Activated CD8-positive, alpha-beta memory T cell treated with anti-CD3 and anti-CD28 coated beads, Interleukin-2, amount 10 ng/mL, durations not matched to agents 7 days and 5 days (primary cell): Measurements from ENCODE around the gene DISP3. TPM values are rescaled to one million over a fixed set of nuclear protein-coding genes. Genes with fewer than 3 reads are reported as not detected.

Source experiments
- ATAC-seq: fragments of 150-1000 bp; cut with Tn5 transposase; one replicate; pipeline ENCODE4 v1.10.0; 2021; ENCODE audit warnings: moderate library complexity
- CTCF ChIA-PET: fragments of 350-600 bp; sonication (Branson Sonifier 250); formaldehyde crosslinking; loops from one replicate; lab custom pipeline; 2021; ENCODE audit warnings: antibody characterized with exemption; lab: Charles Lee
- DNase-seq: peaks from one replicate; pipeline ENCODE4 v3.0.0-alpha.2; 2020
- H3K27ac Mint-ChIP-seq: one replicate; pipeline ENCODE4 v1.8.0; 2021; ENCODE audit warnings: mild to moderate bottlenecking, mixed read lengths
- H3K27me3 Mint-ChIP-seq: one replicate; pipeline ENCODE4 v1.8.0; 2021; ENCODE audit warnings: mixed read lengths
- H3K36me3 Mint-ChIP-seq: one replicate; pipeline ENCODE4 v1.8.0; 2021; ENCODE audit warnings: mild to moderate bottlenecking, mixed read lengths
- H3K4me1 Mint-ChIP-seq: one replicate; pipeline ENCODE4 v1.8.0; 2021; ENCODE audit warnings: mixed read lengths
- H3K4me3 Mint-ChIP-seq: one replicate; pipeline ENCODE4 v1.8.0; 2021; ENCODE audit warnings: mild to moderate bottlenecking, moderate library complexity, mixed read lengths
- H3K9me3 Mint-ChIP-seq: one replicate; pipeline ENCODE4 v1.8.0; 2022; ENCODE audit warnings: low read depth, mixed read lengths
- total RNA-seq, 2 experiments: library from RNA; stranded (reverse); gene quantifications; one replicate each; pipeline ENCODE4 v1.2.3, GENCODE V29; 2021

Gene DISP3
- total RNA-seq, 2 experiments from 2014 or later, result 0.35 to 0.54 TPM

DNA sequence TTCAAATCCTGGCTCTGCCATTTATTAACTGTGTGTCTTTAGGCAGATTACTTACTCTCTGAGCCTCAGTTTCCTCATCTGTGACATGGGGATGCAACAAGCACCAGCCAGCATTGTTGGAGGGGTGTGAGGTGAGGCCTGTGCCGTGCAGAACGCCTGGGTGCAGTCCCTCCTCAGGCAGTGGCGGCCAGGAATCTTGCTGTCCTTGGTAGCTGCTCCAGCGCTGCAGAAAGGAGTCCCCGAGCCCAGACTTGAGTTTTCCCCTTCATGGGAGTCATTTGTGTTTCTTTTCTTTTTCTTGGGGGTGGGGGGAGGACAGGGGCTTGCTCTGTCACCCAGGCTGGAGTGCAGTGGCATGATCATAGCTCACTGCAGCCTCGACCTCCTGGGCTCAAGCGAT lies 46.6 kb downstream of the DISP3 start:
- DNase-seq (no peak), ATAC-seq (no peak)
- no peaks in the 10 kb centered on the region for H3K27me3 Mint-ChIP-seq
- H3K36me3 Mint-ChIP-seq, result no peaks in the 10 kb centered on the region
- no peak overlapping the region for H3K4me3 Mint-ChIP-seq
- H3K4me1 Mint-ChIP-seq, result no peaks in the 10 kb centered on the region
- H3K9me3 Mint-ChIP-seq, result no peaks in the 10 kb centered on the region
- H3K27ac Mint-ChIP-seq, result no peak overlapping the region
- CTCF ChIA-PET, result no interaction called here

DNA sequence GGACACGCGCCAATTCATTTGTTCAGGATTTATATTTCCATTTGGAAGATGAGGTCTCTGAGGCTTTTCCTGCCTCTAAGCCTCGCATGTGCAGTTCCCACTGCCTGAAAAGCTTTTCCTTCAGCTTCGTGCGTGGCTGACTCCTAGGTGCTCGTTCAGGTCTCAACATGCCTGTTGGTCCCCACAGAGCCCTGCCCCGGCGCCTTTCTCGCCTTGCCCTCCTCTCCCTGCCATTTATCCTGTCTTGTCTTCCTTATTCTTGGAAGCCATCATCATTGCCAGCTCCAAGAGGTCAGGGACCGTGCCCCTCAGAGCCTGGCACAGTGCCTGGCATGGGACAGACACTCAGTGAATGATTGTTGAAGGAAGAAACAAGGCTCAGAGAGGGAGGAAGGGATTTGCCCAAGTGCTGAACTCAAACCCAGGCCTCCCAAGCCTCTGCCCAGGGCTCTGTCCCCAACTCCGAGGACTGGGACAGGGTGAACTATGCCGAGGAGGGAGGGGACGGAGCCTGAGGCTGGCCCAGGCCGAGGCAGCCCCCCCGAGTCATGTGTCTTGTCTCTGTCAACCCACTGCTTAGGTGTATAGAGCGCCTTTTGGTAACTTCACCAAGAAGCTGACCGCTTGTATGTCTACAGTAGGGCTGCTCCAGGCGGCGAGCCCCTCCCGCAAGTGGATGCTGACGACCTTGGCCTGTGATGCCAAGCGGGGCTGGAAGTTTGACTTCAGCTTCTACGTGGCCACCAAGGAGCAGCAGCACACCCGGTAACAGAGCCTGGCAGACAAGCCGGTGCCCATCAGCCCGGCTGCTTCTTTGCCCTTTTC lies 47.3 kb downstream of the DISP3 start:
- Mint-ChIP-seq H3K9me3 (no peaks in the 10 kb centered on the region), H3K4me1 (no peaks in the 10 kb centered on the region), H3K27ac (no peak overlapping the region), H3K36me3 (no peaks in the 10 kb centered on the region), H3K27me3 (no peaks in the 10 kb centered on the region), H3K4me3 (no peak overlapping the region)
- ATAC-seq (no peak), DNase-seq (no peak)
- CTCF ChIA-PET, result no interaction called here

DNA sequence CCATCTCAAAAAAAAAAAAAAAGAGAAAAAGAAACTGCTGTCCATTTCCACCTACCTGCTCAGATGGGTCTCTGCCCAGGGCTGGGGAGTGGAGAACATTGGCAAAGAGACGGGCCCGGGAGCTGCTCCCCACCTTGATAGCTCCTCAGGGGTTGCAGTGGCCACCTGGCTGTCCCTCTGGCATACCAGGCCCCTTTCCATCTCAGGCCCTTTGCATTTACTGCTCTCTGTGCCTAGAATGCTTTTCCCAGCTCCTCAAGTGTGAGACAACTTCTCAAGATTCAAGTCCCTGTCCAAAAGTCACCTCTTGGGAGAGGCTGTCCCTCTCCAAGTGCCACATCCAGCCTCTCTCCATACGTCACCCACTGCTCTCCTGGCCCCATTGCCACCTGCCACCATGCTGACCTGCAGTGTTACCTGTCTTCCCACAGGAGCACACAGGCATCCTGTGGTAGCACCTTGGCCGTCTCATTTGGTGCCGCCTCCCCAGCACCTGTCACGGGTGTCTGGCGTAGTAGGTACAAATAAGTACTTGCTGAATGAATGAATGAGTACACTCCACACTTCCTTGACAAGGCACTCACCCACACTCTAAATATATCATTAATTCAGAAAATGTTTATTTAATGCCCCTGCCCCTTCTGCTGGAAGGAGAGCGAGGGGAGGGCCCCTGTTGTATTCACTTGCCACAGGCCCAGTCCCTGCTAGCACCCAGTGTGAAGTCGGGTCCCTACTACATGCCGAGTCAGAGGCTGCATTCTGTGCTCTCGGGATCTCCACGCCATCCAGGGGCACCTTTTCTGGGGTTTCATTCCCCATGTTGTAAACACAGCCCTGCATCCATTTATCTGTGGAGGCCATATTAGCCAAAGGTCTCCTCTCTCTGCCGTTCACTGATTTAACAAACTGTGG lies 48.8 kb downstream of the DISP3 start:
- H3K4me3 Mint-ChIP-seq, result no peak overlapping the region
- ATAC-seq (no peak), DNase-seq (no peak)
- H3K4me1 Mint-ChIP-seq, result no peaks in the 10 kb centered on the region
- H3K9me3 Mint-ChIP-seq, result no peaks in the 10 kb centered on the region
- no peaks in the 10 kb centered on the region for H3K27me3 Mint-ChIP-seq
- no peak overlapping the region for H3K27ac Mint-ChIP-seq
- H3K36me3 Mint-ChIP-seq, result no peaks in the 10 kb centered on the region
- CTCF ChIA-PET, result no interaction called here

DNA sequence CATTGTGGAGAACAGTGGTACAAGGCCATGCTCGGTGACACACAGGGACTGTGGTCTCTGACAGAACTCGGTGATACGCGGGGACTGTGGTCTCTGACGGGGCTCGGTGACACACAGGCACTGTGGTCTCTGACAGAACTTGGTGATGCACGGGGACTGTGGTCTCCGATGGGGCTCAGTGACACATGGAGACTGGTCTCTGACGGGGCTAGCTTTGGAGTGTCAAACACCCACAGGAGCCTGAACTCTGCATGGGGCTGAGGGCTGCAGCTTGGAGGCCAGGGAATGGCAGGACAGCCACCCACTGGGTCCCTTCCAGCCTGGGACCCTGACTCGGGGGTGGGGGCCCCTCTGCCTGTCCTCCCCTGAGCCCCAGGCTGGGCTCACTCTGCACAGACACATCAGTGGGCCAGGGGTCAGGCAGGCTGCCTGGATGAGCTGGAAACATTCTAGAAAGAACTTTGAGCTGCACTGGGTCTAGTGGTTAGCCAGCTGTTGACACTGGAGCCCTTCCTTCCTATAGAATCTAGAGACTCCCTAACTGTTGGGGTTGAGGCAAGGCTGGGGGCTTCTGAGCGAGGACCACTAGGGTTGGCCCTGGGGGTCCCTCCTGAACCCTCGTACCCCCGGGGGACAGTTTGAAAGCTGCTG lies 49.8 kb downstream of the DISP3 start:
- ATAC-seq (no peak), DNase-seq (no peak)
- CTCF ChIA-PET, result no interaction called here
- no peaks in the 10 kb centered on the region for H3K4me1 Mint-ChIP-seq
- no peaks in the 10 kb centered on the region for H3K36me3 Mint-ChIP-seq
- no peak overlapping the region for H3K27ac Mint-ChIP-seq
- H3K27me3 Mint-ChIP-seq, result no peaks in the 10 kb centered on the region
- no peaks in the 10 kb centered on the region for H3K9me3 Mint-ChIP-seq
- H3K4me3 Mint-ChIP-seq, result no peak overlapping the region

DNA sequence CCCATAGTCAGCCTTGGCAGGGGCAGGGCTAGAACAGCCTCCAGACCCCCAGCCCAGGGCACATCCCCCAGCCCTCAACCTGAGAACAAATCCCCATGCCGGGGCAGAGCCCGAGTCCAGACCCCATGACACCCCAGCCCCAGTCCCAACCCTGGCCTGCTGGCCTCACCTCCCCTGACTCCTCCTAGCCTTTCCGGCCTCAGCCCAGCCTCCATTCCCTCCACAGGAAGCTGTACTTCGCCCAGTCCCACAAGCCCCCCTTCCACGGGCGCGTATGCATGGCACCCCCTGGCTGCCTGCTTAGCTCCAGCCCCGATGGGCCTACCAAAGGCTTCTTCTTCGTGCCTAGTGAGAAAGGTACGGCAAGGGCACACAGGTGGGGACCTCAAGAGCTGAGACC lies 50.4 kb downstream of the DISP3 start:
- Mint-ChIP-seq H3K4me1 (no peaks in the 10 kb centered on the region), H3K9me3 (no peaks in the 10 kb centered on the region), H3K27me3 (no peaks in the 10 kb centered on the region), H3K4me3 (no peak overlapping the region), H3K27ac (no peak overlapping the region), H3K36me3 (no peaks in the 10 kb centered on the region)
- ATAC-seq, result no peak
- CTCF ChIA-PET, result no interaction called here
- DNase-seq, result no peak

DNA sequence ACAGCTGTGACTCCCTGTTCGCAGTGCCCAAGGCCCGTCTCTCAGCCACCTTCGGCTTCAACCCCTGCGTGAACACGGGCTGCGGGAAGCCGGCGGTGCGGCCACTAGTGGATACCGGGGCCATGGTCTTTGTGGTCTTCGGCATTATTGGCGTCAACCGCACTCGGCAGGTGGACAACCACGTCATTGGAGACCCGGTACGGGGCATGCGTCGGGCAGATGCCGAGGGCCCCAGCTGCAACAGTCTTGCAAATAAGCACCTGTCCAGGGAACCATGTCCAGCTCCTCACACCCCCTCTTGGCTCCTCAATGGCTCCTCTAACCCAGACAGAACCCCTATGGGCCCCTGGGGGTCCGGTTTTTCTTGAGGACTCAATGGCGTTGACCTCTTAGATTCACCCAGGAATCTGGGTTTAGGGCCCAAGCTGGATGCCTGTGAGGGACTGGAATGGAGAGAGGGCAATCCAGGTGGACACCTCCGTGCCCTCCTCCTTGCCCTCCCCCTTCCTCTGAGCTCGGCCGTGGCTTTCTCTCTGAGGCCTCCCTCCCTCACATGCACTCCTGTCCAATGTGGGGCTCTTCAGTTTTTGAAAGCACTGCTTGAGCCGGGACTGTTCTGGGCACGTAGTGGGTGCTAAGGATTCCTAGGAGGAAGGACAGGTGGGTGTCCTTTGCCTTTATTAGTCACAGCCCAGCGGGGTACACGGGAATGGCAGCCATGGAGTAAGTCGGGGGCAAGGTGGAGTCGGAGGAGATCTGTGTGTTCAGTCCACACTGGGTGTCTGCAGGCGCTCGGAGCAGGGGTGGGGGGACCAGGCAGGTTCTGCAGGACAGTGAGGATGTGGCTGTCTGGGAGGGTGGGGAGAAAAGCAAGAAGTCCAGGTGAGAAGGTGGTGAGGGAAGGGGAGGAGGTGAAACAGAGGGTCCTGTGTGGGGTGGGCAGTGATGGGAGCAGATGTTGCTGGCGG lies 51.1 kb downstream of the DISP3 start:
- CTCF ChIA-PET, result no interaction called here
- no peak overlapping the region for H3K27ac Mint-ChIP-seq
- no peaks in the 10 kb centered on the region for H3K36me3 Mint-ChIP-seq
- DNase-seq, result no peak
- no peaks in the 10 kb centered on the region for H3K4me1 Mint-ChIP-seq
- no peak overlapping the region for H3K4me3 Mint-ChIP-seq
- no peaks in the 10 kb centered on the region for H3K9me3 Mint-ChIP-seq
- no peaks in the 10 kb centered on the region for H3K27me3 Mint-ChIP-seq
- ATAC-seq, result no peak

DNA sequence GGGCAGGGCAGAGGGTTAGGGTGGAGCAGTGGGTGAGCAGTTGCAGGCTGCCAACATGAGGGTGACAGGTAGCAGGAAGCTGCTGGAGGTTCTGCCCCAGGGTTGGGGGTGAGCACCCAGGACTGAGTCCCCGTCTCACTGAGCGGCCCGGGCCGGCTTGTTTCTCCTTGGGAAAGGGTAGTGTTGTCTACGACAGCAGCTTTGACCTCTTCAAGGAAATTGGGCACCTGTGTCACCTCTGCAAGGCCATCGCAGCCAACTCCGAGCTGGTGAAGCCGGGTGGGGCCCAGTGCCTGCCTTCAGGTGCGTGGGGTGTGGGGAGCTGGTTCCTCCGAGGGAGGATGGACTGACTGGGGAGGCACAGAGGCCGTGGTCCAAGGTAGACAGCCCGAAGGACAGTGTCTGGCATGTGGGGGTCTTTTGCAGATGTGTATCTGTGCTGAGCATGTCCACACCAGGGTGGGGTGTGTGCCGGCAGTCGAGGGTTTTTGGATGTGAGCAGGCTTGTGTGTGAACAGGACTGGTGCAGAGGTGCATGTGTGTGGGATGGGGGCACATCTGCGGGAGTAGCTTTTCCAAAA lies 51.9 kb downstream of the DISP3 start:
- Mint-ChIP-seq H3K27me3 (no peaks in the 10 kb centered on the region), H3K4me3 (no peak overlapping the region), H3K4me1 (no peaks in the 10 kb centered on the region), H3K36me3 (no peaks in the 10 kb centered on the region), H3K9me3 (no peaks in the 10 kb centered on the region), H3K27ac (no peak overlapping the region)
- CTCF ChIA-PET, result no interaction called here
- no peak for DNase-seq
- ATAC-seq, result no peak

DNA sequence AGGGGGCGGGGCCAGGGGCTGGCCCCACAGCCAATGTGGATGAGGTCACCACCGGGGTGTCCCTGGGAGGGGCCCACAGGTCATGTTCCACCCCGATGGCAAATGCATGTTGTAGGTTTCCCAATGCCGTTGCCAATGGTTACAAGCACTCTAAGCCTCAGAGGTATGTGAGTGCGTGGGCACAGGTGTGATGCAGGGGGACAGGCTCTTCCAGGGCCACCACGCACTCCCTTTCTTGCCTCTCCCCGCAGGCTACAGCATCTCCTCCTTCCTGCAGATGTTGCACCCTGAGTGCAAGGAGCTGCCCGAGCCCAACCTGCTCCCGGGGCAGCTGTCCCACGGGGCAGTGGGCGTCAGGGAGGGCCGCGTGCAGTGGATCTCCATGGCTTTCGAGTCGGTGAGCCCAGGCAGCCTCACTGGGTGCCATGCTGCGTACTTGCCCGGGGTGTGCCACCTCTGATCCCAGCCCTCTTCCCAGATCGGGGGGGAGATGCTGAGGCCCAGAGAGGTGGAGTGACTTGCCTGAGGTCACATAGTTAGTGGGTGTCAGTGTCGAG lies 52.4 kb downstream of the DISP3 start:
- Mint-ChIP-seq H3K36me3 (no peaks in the 10 kb centered on the region), H3K4me1 (no peaks in the 10 kb centered on the region), H3K27me3 (no peaks in the 10 kb centered on the region), H3K27ac (no peak overlapping the region), H3K9me3 (no peaks in the 10 kb centered on the region), H3K4me3 (no peak overlapping the region)
- ATAC-seq (no peak), DNase-seq (no peak)
- CTCF ChIA-PET, result no interaction called here

DNA sequence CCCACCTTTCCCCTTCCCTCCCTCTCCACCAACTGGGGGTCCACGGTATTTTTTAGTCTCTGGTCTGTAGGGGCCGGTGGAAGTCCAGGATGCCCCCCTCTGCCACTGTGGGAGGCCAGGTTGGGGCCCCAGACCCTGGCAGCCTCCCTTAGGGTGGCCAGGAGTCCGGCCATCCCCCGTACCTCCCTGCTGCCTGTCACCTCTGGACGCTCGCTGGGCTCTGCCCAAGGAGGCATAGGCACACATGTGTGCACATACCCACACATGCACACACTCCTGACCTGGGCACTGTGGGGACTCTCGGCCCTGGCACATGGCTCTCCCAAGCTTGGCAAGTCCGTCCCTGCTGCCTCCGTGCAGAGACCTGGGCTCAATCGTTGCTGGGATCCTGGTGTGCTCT lies 53.0 kb downstream of the DISP3 start:
- Mint-ChIP-seq H3K27me3 (no peaks in the 10 kb centered on the region), H3K36me3 (no peaks in the 10 kb centered on the region), H3K27ac (no peak overlapping the region), H3K9me3 (no peaks in the 10 kb centered on the region), H3K4me3 (no peak overlapping the region), H3K4me1 (no peaks in the 10 kb centered on the region)
- DNase-seq (no peak), ATAC-seq (no peak)
- CTCF ChIA-PET, result no interaction called here

DNA sequence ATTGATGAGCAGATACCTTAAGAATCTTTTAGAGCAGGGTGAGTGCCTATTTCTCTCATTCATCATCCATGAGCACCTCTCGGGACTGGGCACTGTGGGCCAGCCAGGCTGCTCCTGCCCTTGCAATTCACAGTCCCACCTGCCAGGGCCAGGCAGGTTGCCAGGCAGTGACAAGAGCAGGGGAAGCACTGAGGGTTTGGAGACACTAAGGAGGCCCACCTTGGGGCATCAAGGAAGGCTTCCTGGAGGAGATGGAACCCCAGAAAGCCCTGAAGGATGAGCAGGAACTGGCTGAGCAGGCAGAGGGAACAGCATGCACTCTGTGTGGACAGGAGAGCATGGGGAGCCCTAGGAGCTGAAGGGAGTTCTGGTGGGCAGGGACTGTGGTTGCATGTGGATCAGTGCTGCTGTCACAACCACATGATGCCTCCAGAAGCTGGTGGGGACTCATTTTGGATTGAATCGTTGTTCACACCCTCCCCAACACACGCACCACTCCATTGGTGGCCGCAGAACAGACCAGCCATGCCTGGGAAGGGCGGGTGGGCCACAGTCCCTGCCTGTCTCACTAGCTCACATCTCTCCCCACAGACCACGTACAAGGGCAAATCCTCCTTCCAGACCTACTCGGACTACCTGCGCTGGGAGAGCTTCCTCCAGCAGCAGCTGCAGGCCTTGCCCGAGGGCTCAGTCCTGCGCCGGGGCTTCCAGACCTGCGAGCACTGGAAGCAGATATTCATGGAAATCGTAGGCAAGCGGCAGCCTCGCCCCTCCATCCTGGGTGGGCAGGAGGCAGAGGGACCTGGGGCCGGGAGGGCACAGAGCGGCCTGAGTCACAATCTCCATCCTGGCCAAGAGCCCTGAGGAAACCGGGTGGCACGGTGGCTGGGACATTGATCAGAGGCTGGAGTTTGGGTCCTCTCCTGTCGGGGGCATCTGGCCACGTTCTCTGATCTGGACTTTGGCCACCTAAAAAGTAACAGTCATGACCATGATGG lies 55.1 kb downstream of the DISP3 start:
- no peaks in the 10 kb centered on the region for H3K4me1 Mint-ChIP-seq
- H3K27me3 Mint-ChIP-seq, result no peaks in the 10 kb centered on the region
- no peak overlapping the region for H3K27ac Mint-ChIP-seq
- no peak for ATAC-seq
- H3K4me3 Mint-ChIP-seq, result no peak overlapping the region
- CTCF ChIA-PET, result no interaction called here
- no peaks in the 10 kb centered on the region for H3K9me3 Mint-ChIP-seq
- DNase-seq, result no peak
- no peaks in the 10 kb centered on the region for H3K36me3 Mint-ChIP-seq

DNA sequence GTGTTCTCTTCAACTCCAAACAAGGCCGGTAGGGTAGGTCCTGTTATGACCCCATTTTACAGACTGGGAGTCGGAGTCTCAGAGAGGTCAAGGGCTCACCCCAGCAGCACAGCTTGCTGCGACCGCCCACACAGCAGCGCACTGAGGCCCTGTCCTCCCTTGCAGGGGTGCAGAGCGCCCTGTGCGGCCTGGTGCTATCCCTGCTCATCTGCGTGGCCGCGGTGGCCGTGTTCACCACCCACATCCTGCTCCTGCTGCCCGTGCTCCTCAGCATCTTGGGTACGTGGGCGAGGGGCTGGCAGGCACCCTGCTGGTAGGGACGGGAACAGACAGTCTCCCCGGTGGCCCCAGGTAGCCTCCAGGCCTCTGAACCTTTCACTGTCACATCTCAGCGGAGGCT lies 55.9 kb downstream of the DISP3 start:
- DNase-seq (no peak), ATAC-seq (no peak)
- H3K4me1 Mint-ChIP-seq, result no peaks in the 10 kb centered on the region
- no peaks in the 10 kb centered on the region for H3K27me3 Mint-ChIP-seq
- no peaks in the 10 kb centered on the region for H3K9me3 Mint-ChIP-seq
- CTCF ChIA-PET, result no interaction called here
- no peak overlapping the region for H3K4me3 Mint-ChIP-seq
- H3K27ac Mint-ChIP-seq, result no peak overlapping the region
- no peaks in the 10 kb centered on the region for H3K36me3 Mint-ChIP-seq
